GM18526 (cell line): ENCODE measurements around the gene TRIL.

ENCODE experiments used
- POLR2A ChIP-seq: IDR thresholded peaks from 3 replicates; pipeline ENCODE4 v1.6.1; 2011; ENCODE audit not compliant: insufficient read length; ENCODE audit errors: extremely low read depth

Gene TRIL

GRCh38 chr7:28937619-28938018, 20.5 kb downstream of the TRIL start:
- no peak for TF ChIP-seq POLR2A

GRCh38 chr7:28937103-28937502, 21.0 kb downstream of the TRIL start:
- TF ChIP-seq POLR2A: no peak

- no peak for TF ChIP-seq POLR2A
These were observed 24.2 kb downstream of the TRIL start for GRCh38 chr7:28933846-28934320.

DNA sequence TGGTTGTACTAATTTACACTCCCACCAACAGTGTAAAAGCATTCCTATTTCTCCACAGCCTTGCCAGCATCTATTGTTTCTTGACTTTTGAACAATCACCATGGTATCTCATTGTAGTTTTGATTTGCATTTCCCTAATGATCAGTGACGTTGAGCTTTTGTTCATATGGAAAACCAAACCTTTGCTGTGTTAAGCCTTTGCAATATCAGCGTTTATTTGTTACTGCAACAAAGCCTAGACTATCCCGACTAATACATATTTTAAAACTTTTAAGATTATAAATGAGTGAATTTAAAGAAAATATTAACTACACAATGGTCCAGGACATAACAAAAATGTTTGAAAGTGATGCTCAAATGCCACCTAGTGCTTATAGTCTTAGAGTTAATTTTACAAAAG, 26.6 kb downstream of the TRIL start:
- TF ChIP-seq POLR2A: no peak

DNA sequence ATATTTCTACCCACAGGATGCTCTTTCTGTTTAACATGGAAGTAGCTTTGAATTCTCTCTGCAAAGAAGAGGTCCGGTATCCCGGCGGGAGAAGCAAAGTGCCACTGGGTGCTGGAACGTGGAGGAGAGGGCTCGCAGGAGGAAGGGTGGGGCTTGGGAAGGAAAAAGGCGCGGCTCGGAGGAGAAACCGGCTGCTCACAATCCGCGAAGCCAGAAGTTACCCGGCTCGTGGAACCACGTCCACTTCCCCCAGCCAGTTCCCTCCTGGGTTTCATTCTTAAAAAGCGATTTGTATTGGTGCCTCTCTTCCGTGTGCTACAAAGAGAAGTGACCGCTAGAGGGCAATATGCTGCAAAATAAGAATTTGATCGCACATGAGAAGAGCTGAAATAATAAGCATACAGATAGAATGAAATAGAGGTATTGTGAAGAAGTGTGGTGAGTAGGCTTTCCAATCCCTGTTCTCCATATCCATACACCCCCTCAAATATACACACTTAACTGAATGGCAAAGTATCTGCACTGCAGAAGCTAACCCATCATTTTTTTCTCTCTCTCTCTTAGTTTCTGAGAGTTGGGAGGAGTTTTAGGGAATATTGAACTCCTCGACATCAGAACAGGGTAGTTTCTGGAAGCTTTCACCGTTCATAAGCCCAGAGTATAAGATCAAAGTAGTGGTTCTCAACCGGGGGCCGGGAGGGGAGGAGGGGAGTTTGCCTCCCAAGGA, 31.1 kb downstream of the TRIL start:
- no peak for TF ChIP-seq POLR2A

GRCh38 chr7:28922624-28923331, 35.4 kb downstream of the TRIL start:
- TF ChIP-seq POLR2A: no peak

DNA sequence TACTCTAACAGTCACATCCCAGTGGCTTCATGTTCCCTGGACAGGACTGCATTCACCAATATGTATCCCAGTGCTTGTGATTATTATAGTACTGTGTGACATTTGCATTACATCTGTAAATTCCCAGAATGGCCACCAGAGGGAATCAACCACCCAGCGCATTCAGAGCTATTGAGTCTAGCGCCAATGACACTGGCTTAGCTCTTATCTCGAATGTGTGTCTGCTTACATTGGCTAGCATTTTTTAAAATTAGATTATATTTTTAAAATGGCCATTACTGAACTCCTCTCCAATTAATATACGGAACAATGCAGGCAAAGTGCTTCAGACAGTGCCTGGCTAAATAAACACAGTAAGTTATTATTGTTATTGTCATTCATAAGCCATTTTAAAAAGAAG, 36.3 kb downstream of the TRIL start:
- TF ChIP-seq POLR2A: no peak

DNA sequence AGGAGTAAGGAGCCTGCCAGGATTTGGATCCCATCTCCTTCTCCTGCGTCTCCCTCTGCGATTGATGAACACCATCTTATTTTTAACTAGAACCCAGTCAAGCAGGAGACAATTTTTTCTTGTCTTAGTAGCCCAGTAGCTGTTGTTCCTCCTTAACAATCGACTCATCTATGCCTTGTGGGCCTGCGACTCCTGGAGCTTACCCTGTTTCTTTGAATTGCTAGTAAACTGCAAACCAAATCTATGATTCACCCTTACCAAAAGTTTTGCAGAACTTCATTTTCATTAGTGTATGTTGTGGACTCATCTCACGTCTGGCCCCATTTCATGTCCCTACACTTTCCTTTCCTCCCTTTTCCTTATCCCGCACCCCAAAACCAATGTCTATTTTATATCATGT, 37.7 kb downstream of the TRIL start:
- TF ChIP-seq POLR2A: no peak

- no peak for TF ChIP-seq POLR2A
These were observed 38.6 kb downstream of the TRIL start for GRCh38 chr7:28919510-28919909.

DNA sequence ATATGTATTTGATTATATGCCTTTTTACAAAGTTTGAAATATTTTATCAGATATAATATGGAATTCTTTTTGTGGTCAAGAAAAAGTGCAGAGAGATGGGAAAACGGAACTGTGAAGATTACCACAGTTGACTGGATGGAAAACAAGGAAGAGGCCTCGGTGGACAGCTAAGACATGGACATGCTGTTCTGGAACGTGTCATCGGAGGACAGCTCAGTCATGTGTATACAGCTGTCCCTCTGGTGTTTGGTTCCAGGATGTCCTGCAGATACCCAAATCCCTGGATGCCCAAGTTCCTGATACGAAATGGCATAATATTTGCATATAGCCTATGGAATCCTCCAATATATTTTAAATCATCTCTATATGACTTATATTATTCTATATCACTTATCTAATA, 49.4 kb downstream of the TRIL start:
- no peak for TF ChIP-seq POLR2A

DNA sequence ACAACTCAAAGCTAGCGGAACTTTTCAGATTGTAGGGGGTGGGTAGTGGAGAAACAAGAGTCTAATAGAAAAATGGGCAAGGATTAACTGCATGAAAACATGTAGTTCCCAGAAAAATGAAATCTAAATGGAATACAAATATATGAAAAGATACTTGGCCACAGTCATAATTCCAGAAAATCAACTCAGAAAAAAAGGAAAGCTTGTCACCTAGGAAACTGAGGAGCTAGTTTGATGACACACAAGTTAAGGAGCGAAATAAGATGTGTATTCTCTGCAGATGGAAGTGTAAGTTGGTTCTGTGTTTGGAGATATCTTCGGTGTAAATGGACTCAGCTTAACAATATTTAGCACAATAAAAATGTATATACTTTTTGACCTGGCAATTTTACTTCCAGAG, 52.7 kb downstream of the TRIL start:
- TF ChIP-seq POLR2A: no peak

DNA sequence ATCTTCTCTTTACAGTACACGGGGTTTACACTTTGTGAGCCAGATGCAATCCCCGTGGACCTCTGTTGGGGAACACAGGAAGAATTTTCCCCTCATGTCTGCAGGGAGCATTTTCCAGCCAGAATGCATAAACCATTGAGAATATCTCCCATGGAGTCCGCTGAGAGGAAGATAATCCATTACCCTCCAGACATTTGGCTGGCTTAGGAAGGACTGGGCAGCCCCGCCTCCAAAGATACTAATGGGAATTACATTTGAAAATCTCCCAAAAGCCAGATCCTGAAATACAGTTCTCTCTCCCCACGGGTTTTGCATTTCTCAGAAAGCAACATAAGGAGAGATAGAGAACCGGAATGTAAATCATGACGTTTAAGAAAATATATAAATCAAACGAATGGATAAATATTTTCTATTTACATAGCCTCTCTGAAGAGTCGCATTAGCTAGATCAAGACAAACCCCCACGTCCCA, 53.5 kb downstream of the TRIL start:
- TF ChIP-seq POLR2A: no peak

DNA sequence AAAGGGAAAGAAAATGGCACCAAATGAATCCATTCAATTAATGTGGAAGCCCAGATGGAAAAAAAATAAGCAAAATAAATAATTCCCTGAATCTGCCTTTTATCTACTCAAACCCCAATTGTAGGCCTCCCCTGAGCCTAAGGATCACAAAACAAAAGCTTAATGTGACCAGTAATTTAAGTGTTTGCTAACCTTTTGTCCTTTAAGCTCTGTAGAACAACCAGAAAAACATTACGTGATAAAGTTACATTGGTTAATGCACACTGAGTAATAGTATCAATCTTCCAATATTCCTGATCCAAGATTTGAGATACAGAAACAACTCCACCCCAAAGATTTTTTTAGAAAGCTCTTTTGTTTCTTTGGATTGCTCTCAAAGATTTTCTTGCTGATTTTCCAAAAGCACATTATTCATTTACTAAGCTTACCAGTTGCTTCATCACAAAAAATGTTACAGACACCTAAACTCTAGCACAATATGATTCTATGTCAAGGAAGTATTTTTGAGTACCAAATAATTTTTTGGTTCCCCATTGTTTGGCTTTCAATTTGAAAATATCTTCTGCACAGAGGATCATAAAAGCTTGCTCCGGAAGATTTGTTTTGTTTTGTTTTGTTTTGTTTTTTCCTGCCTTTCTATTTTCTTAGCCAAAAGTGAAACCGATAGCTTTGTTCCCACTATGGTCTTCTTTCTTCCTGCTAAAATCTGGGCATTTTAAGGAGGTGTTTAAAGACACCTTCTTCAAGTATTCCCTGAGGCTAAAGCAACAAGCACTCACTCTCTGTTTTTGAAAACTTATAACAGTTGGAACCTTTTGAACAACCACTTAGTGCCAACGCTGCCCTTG, 54.2 kb downstream of the TRIL start:
- no peak for TF ChIP-seq POLR2A
